KBM-7 (cell line): ENCODE data around the gene ALG1.
"Not testable (repeated sequence)": the region's sequence is repeated elsewhere in the genome, so short reads cannot be mapped to it uniquely, and the experiment has no call there.

Experiments used
- DNase-seq: peaks from one replicate; pipeline ENCODE4 v3.0.0-alpha.2; 2015
- in situ Hi-C: fragments of 300-500 bp; cut with MboI; formaldehyde crosslinking; loops from 2 replicates; pipeline ENCODE4 v1.14.3; 2020; ENCODE audit warnings: low sequenced_read_pairs, low pct_unique_long_range_greater_than_20kb, mixed read lengths

ALG1 gene

DNA sequence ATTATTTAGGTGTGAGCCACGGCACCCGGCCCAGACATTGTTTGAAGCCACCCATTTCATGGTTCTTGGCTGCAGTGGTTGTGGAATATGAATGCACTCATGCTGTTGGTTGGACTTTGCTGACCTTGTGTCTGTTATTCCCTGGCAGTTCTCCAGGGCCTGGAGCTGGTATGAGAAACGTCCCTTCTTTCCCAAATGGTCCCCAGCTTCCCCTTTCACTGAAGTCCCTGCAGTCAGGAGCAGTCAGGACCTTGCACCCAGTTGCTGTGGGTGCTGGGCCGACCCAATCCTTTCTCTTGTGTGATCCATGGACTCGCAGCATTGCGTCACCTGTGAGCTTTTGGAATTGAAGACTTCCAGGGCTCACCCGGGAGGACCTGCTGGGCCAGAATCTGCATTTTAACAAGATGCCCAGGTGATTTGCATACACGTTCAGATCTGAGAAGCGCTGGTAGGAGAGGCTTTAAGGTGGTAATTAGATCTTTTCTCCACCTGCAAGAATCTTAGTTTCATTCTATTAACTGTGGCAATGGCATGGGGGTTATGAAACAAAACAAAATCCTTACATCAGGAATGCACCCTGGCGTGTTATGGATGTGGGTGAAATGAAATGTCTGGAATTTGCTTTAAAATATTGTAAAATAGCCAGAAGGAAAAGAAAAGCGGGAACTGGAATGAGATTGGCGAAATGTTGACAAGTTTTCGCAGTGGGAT, 63.3 kb downstream of the ALG1 start:
- DNase-seq, in situ Hi-C loops: not testable (repeated sequence)
